Mesodermal cell (in vitro differentiated cells): ENCODE results near the gene CD74.
"Not testable (repeated sequence)": the region's sequence is repeated elsewhere in the genome, so short reads cannot be mapped to it uniquely, and the experiment has no call there.

Source experiments
- H3K27ac ChIP-seq: 2 replicates; pipeline ENCODE4 v1.7.0; 2013; ENCODE audit warnings: mild to moderate bottlenecking, low read depth, low read length, moderate library complexity; ENCODE audit not compliant: severe bottlenecking
- H3K36me3 ChIP-seq: 2 replicates; pipeline ENCODE4 v1.7.1; 2013; ENCODE audit warnings: mild to moderate bottlenecking, low read length, moderate library complexity; ENCODE audit not compliant: control insufficient read depth, insufficient read depth
- H3K4me1 ChIP-seq: one replicate; pipeline ENCODE4 v1.7.1; 2013; ENCODE audit warnings: mild to moderate bottlenecking, low read length; ENCODE audit not compliant: insufficient read depth, control insufficient read depth, poor library complexity, severe bottlenecking
- H3K4me3 ChIP-seq: 2 replicates; pipeline ENCODE4 v1.7.0; 2013; ENCODE audit warnings: low read length, control low read depth, mild to moderate bottlenecking; ENCODE audit not compliant: insufficient read depth, poor library complexity, severe bottlenecking; ENCODE audit errors: extremely low read depth
- H3K9me3 ChIP-seq: 2 replicates; pipeline ENCODE4 v1.7.1; 2013; ENCODE audit warnings: mild to moderate bottlenecking, low read length, moderate library complexity; ENCODE audit not compliant: control insufficient read depth
- WGBS, 2 experiments: methylation state at CpG; one replicate each; pipeline ENCODE4 v1.1.5; 2013; ENCODE audit warnings: missing lambda C conversion rate in 2 of 2; ENCODE audit not compliant: insufficient coverage in 2 of 2; 5-methylcytosine and 5-hydroxymethylcytosine counted together

The CD74 gene

GRCh38 chr5:150422758-150423157 is 10.0 kb upstream of the CD74 start:
- no peaks in the 10 kb centered on the region for H3K9me3 ChIP-seq
- no peak overlapping the region for H3K4me3 ChIP-seq
- H3K27ac ChIP-seq, result no peak overlapping the region
- H3K36me3 ChIP-seq, result no peaks in the 10 kb centered on the region
- no peaks in the 10 kb centered on the region for H3K4me1 ChIP-seq
- WGBS, 2 experiments, result 56% methylated on average over 1 of the region's 3 CpGs; no CpG with 5 or more reads in 1 of the 2 experiments

DNA sequence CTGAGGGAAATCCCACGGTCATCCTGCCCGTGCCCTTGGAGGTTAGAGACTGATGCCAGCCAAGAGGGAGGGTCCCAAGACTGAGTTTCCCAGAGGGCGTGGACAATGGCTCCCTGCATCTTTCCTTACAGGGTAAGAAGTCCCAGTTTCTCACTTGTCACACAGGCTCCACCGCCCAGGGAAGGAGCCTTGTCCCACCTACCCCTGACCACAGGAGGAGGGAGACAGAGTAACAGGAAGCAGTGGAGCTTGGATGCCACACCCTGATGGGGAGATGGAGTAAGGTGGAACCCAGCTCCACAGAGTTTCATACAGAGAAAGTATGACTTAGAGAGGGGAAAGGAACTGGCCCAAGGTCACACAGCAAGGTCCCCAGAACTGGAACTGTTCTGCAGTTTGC is 9.4 kb upstream of the CD74 start:
- Histone ChIP-seq H3K4me1 (no peaks in the 10 kb centered on the region), H3K9me3 (no peaks in the 10 kb centered on the region), H3K27ac (no peak overlapping the region), H3K4me3 (no peak overlapping the region), H3K36me3 (no peaks in the 10 kb centered on the region)
- WGBS, 2 experiments, result 87 to 95% methylated on average over 2 of the region's 4 CpGs

- no peak overlapping the region for H3K27ac ChIP-seq
- WGBS, 2 experiments, result 61 to 93% methylated on average over 4 to 6 of the region's 7 CpGs
- no peaks in the 10 kb centered on the region for H3K9me3 ChIP-seq
- H3K4me1 ChIP-seq, result no peaks in the 10 kb centered on the region
- H3K36me3 ChIP-seq, result no peaks in the 10 kb centered on the region
- H3K4me3 ChIP-seq, result no peak overlapping the region
Observed at GRCh38 chr5:150419630-150420270, 7.0 kb upstream of the CD74 start.

DNA sequence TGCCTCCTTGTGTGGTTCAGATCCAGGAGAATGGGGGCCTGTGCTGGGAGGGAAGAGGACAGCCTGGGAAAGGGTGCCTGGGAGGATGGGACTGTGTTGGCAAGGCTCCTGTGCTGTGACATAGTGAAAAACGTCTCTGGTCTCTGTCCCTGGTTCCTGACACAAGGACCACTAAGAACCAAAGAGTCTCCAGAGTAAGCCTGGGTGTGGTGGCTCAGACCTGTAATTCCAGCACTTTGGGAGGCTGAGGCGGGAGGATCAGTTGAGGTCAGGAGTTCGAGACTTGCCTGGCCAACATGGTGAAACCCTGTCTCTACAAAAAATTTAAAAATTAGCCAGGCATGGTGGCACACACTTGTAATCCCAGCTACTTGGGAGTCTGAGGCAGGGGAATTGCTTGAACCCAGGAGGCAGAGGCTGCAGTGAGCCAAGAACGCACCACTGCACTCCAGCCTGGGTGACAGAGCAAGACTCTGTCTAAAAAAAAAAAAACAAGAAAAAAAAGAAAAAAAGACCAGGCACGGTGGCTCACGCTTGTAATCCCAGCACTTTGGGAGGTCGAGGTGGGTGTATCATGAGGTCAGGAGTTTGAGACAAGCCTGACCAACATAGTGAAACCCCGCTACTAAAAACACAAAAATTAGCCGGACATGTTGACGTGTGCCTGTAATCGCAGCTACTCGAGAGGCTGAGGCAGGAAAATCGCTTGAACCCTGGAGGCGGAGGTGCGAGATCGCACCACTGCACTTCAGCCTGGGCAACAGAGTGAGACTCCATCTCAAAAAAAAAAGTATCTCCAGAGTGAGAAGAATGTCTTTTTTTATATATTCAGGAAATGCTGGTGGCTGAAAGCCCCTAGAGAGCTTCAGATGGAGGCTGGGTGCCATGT is 1.4 kb upstream of the CD74 start:
- H3K36me3 ChIP-seq, H3K4me3 ChIP-seq, H3K27ac ChIP-seq, H3K9me3 ChIP-seq: not testable (repeated sequence)
- WGBS, 2 experiments, result 94 to 95% methylated on average over 14 to 15 of the region's 16 CpGs
- peaks cover 14% of the 10 kb centered on the region for H3K4me1 ChIP-seq

DNA sequence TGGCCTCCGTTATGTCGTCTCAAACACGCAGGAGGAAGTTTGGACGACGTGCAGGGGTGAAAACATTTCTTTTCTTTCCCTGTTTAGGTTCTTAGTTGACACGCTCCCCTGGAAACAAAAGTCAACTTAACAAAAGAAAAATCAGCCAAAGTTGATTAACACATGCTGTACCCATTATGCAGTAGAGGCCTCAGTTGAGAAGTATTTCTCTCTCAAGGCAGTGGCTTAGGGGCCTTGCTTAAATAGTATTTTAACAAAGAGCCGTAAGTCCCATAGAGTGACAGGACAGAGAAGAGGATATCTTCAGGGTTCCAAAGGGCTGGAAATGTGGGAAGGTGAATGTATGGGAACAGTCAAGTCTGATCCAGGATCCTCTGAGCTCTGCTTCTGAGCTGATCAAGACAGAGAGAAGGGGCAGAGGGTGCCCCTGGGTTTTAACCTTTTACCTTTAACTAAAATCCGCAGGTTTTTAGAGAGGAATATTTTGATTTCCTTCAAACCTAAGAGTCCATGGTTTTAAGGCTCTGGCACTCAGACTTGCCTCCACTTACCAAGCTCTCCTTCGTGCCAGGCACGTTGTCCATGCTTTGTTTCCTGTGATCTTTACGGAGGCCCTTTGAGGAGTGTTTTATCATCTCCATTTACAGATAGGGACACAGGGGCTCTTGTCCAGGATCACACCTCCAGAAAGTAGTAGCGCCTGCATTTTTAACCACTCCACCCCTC is 629 bp upstream of the CD74 start:
- H3K4me3 ChIP-seq, result no peak overlapping the region

DNA sequence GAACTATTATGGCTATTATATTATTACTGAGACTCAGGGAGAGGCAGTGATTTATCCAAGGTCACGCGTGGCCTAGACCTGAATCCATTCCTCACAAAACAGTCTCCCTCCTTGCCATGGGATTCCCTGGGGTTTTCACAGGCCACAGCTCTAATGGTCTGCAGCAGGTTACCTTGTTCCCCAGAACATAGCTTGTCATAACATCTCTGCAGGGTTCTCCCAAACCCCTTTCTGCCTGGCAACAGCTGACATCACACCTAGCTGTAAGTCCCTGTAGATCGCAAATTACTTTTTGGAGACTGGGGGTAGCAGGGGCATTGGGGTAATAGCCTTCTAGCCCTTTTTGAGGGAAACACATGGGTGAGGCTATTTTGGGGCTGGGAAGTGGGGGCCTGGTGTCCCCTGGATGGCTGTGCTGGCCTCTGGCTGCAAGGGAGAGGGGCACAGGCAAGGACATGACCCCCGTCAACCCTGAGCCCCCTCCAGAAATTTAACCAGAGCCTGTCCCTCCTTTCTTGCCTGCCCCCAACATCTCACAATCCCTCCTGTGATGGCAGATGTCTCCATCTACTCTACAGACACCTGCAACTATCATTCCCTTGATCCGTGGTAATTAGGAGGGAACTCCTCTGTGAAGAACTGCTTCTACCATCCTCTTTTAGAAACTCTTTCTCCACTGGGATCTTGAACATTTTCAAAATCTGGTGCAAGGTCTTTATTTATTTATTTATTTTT is 1.3 kb downstream of the CD74 start:
- no peak overlapping the region for H3K27ac ChIP-seq
- WGBS, 2 experiments, result 96 to 100% methylated on average over 2 to 3 of the region's 5 CpGs
- H3K36me3 ChIP-seq, result no peaks in the 10 kb centered on the region
- H3K4me1 ChIP-seq, result peaks cover 18% of the 10 kb centered on the region
- no peak overlapping the region for H3K4me3 ChIP-seq
- H3K9me3 ChIP-seq, result no peaks in the 10 kb centered on the region

More for the DNA sequence above, 629 bp upstream of the CD74 start:
- H3K27ac ChIP-seq, result no peak overlapping the region
- H3K9me3 ChIP-seq, result no peaks in the 10 kb centered on the region
- 96% methylated on average over 9 of the region's 12 CpGs for WGBS, 2 experiments
- H3K36me3 ChIP-seq, result no peaks in the 10 kb centered on the region
- H3K4me1 ChIP-seq, result peaks cover 14% of the 10 kb centered on the region

DNA sequence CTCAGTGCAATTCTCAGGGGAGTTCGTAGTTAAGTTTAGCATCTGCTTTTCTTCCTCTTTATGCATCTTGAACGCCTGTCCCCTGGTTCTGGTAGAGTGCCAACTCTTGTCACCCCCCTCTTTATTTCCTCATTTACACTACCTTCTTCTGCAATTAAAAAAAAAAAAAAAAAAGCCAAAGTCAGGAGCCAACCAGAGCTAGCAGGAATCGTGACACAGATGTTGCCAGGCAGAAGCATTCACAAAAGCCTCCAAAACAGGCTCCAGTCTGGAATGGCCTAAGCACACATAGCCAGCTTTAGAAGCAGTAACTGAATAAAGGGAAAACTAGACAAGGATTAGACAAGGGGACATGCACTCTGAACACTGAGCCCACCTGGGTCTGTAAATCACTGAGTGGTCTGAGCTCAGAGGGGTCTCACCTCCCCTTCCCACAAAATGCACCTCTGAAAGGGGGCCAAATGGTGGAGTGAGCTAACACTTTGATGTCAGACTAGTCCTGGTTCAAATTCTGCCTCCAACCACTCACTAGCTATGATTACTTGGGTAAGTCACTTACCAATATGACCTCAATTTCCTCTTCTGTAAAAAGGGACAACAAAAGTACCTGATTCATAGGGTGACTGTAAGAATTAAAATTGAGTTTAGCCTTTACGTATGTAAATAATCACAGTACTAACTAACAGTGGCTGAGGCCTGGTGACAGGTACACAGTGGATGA is 2.0 kb downstream of the CD74 start:
- WGBS, 2 experiments, result 61 to 78% methylated on average over 2 to 3 of the region's 4 CpGs
- H3K27ac ChIP-seq, result peak overlapping the region; percentile 50
- no peaks in the 10 kb centered on the region for H3K9me3 ChIP-seq
- H3K36me3 ChIP-seq, result no peaks in the 10 kb centered on the region
- H3K4me1 ChIP-seq, result peaks cover 18% of the 10 kb centered on the region
- H3K4me3 ChIP-seq, result no peak overlapping the region

DNA sequence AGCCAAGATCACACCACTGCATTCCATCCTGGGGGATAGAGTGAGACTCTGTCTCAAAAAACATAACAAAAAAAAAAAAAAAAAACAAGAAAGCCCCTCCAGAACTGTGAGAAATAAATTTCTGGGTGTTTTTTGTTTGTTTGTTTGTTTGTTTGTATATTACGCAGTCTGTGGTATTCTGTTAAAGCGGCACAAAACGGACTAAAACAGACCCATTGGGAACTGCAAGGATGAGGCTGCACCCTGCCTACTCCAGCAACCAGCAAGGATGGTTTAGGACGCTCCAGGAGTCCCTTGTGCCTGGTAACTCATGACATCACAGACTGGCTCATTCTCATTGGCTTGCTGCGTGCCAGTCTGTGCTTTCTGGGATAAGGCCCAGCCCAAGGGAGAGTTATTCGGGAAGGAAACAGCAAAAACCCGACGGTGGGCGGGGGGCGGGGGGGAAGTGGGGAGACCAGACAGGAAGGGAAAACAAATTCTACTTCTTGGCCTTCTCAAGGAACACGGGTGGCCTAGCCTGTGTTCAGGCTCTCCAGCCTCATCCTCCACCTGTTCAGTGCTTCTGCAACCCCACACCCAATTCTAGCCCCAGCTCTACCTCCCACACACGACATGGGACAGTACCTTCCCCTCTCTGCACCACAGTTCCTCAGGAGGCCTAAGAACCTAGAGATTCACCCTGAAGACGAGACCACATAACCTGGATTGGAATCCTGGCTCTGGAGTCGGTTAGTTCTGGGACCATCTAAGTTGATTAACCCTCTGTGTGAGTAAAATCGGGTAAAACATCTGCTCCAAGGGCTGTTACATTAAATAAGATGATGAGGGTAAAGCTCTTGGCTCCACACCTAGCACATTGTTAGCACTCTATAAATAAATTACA is 2.8 kb downstream of the CD74 start:
- Histone ChIP-seq H3K4me1 (peaks cover 18% of the 10 kb centered on the region), H3K27ac (peak overlapping the region; percentile 50), H3K9me3 (no peaks in the 10 kb centered on the region), H3K4me3 (no peak overlapping the region), H3K36me3 (no peaks in the 10 kb centered on the region)
- 22 to 28% methylated on average over 11 to 14 of the region's 15 CpGs for WGBS, 2 experiments

- peaks cover 3% of the 10 kb centered on the region for H3K36me3 ChIP-seq
- H3K9me3 ChIP-seq, result no peaks in the 10 kb centered on the region
- H3K4me1 ChIP-seq, result peaks cover 18% of the 10 kb centered on the region
- no peak overlapping the region for H3K27ac ChIP-seq
- no peak overlapping the region for H3K4me3 ChIP-seq
- WGBS, 2 experiments, result 90 to 100% methylated on average over 2 to 3 of the region's 8 CpGs
Observed at GRCh38 chr5:150408231-150408943, 4.3 kb downstream of the CD74 start.
